Trophoblast cell (in vitro differentiated cells and primary cell): ENCODE results near the gene HECW1.

Source experiments
- DNase-seq, 2 donors: peaks; one replicate each; pipeline ENCODE4 v3.0.0-alpha.2; 2016
- H2AFZ ChIP-seq: 2 replicates; pipeline ENCODE4 v1.6.1; 2013; ENCODE audit warnings: low read length, moderate library complexity, mild to moderate bottlenecking; ENCODE audit not compliant: insufficient read depth, poor library complexity
- H2AK5ac ChIP-seq: 2 replicates; pipeline ENCODE4 v1.6.1; 2013; ENCODE audit warnings: mild to moderate bottlenecking, low read length
- H2BK120ac ChIP-seq: 2 replicates; pipeline ENCODE4 v1.6.1; 2013; ENCODE audit warnings: low read length, mild to moderate bottlenecking, moderate library complexity; ENCODE audit not compliant: insufficient read depth, poor library complexity
- H2BK12ac ChIP-seq: 2 replicates; pipeline ENCODE4 v1.6.1; 2013; ENCODE audit warnings: mild to moderate bottlenecking, low read length, moderate library complexity
- H2BK5ac ChIP-seq: 2 replicates; pipeline ENCODE4 v1.6.1; 2013; ENCODE audit warnings: low read length, low read depth, moderate library complexity, mild to moderate bottlenecking; ENCODE audit not compliant: poor library complexity
- H3K14ac ChIP-seq: 2 replicates; pipeline ENCODE4 v1.6.1; 2013; ENCODE audit warnings: mild to moderate bottlenecking, low read length
- H3K18ac ChIP-seq: 2 replicates; pipeline ENCODE4 v1.6.1; 2013; ENCODE audit warnings: mild to moderate bottlenecking, low read length
- H3K23ac ChIP-seq: 2 replicates; pipeline ENCODE4 v1.6.1; 2013; ENCODE audit warnings: low read length
- H3K27ac ChIP-seq: 2 replicates; pipeline ENCODE4 v1.5.1; 2013; ENCODE audit warnings: low read depth, mild to moderate bottlenecking, inconsistent platforms, low read length, moderate library complexity
- H3K27me3 ChIP-seq: 2 replicates; pipeline ENCODE4 v1.6.1; 2013; ENCODE audit warnings: inconsistent platforms, mild to moderate bottlenecking, low read length, moderate library complexity; ENCODE audit not compliant: insufficient read depth
- H3K36me3 ChIP-seq, 2 experiments: 1 replicate in 1 of 2; 2 replicates in 1 of 2; pipeline ENCODE4 v1.6.1; 2013; ENCODE audit warnings: low read length in 2 of 2, mild to moderate bottlenecking in 2 of 2, moderate library complexity in 1 of 2; ENCODE audit not compliant: insufficient read depth in 2 of 2, control insufficient read depth in 1 of 2
- H3K4ac ChIP-seq: 2 replicates; pipeline ENCODE4 v1.6.1; 2013; ENCODE audit warnings: low read depth, mild to moderate bottlenecking, low read length, moderate library complexity
- H3K4me1 ChIP-seq, 2 experiments: 1 replicate in 1 of 2; 2 replicates in 1 of 2; pipeline ENCODE4 v1.6.1; 2013; ENCODE audit warnings: low read length in 2 of 2, mild to moderate bottlenecking in 2 of 2, moderate library complexity in 1 of 2; ENCODE audit not compliant: insufficient read depth in 2 of 2, control insufficient read depth in 1 of 2
- H3K4me2 ChIP-seq: 2 replicates; pipeline ENCODE4 v1.6.1; 2013; ENCODE audit warnings: inconsistent platforms, mild to moderate bottlenecking, low read length, moderate library complexity
- H3K4me3 ChIP-seq: 2 replicates; pipeline ENCODE4 v1.5.1; 2013; ENCODE audit warnings: mild to moderate bottlenecking, low read depth, low read length, inconsistent platforms
- H3K79me1 ChIP-seq: one replicate; pipeline ENCODE4 v1.6.1; 2013; ENCODE audit warnings: low read length
- H3K79me2 ChIP-seq: 2 replicates; pipeline ENCODE4 v1.6.1; 2013; ENCODE audit warnings: low read length, mild to moderate bottlenecking; ENCODE audit not compliant: control insufficient read depth, insufficient read depth, poor library complexity
- H3K9ac ChIP-seq: 2 replicates; pipeline ENCODE4 v1.6.1; 2013; ENCODE audit warnings: mild to moderate bottlenecking, low read length
- H3K9me3 ChIP-seq: 2 replicates; pipeline ENCODE4 v1.6.1; 2013; ENCODE audit warnings: low read depth, mild to moderate bottlenecking, control low read depth, inconsistent platforms, low read length; ENCODE audit not compliant: insufficient read depth
- H4K12ac ChIP-seq: 2 replicates; pipeline ENCODE4 v1.6.1; 2013; ENCODE audit warnings: low read depth, mild to moderate bottlenecking, low read length, moderate library complexity
- H4K8ac ChIP-seq: 2 replicates; pipeline ENCODE4 v1.6.1; 2013; ENCODE audit warnings: low read depth, mild to moderate bottlenecking, low read length, moderate library complexity
- H4K91ac ChIP-seq: one replicate; pipeline ENCODE4 v1.6.1; 2013; ENCODE audit warnings: low read depth, mild to moderate bottlenecking, low read length, moderate library complexity
- WGBS: extraction: QIAGEN DNeasy Blood & Tissue Kit; methylation state at CpG from one replicate; pipeline ENCODE4 v1.1.7; 2013; ENCODE audit warnings: missing lambda C conversion rate; ENCODE audit not compliant: insufficient read length, insufficient coverage; ENCODE audit errors: extremely low coverage; 5-methylcytosine and 5-hydroxymethylcytosine counted together

HECW1 gene

GRCh38 chr7:43078794-43079193, 33.7 kb upstream of the HECW1 start:
- Histone ChIP-seq H3K23ac (no peak overlapping the region), H3K27me3 (no peaks in the 10 kb centered on the region), H3K27ac (no peak overlapping the region), H4K8ac (no peak overlapping the region), H3K4me3 (no peak overlapping the region), H3K36me3 (peaks cover 0 to 1% of the 10 kb centered on the region in 2 experiments), H3K4me1 (peaks cover 0 to 2% of the 10 kb centered on the region in 2 experiments), H4K91ac (no peak overlapping the region), H2BK12ac (no peak overlapping the region), H3K79me1 (no peaks in the 10 kb centered on the region), H4K12ac (no peak overlapping the region), H2BK5ac (no peak overlapping the region), H2BK120ac (no peak overlapping the region), H2AK5ac (no peak overlapping the region), H3K18ac (no peak overlapping the region), H3K4ac (no peak overlapping the region), H3K4me2 (no peak overlapping the region), H3K9me3 (peaks cover 4% of the 10 kb centered on the region), H2AFZ (no peak overlapping the region), H3K14ac (no peak overlapping the region), H3K9ac (no peak overlapping the region), H3K79me2 (no peaks in the 10 kb centered on the region)
- DNase-seq: no peak
- WGBS: no CpG with 5 or more reads among the region's 6 CpGs

GRCh38 chr7:43081603-43082002, 30.8 kb upstream of the HECW1 start:
- H4K12ac ChIP-seq: no peak overlapping the region
- no peaks in the 10 kb centered on the region for H3K27me3 ChIP-seq
- H3K27ac ChIP-seq: no peak overlapping the region
- H3K36me3 ChIP-seq: peaks cover 0 to 1% of the 10 kb centered on the region in 2 experiments
- no peak overlapping the region for H2AK5ac ChIP-seq
- no peak overlapping the region for H3K23ac ChIP-seq
- no peak overlapping the region for H4K91ac ChIP-seq
- no CpG with 5 or more reads among the region's 4 CpGs for WGBS
- H4K8ac ChIP-seq: no peak overlapping the region
- peaks cover 3% of the 10 kb centered on the region for H3K9me3 ChIP-seq
- H2AFZ ChIP-seq: no peak overlapping the region
- H3K4me3 ChIP-seq: no peak overlapping the region
- no peak overlapping the region for H2BK5ac ChIP-seq
- H2BK120ac ChIP-seq: no peak overlapping the region
- H3K79me1 ChIP-seq: no peaks in the 10 kb centered on the region
- no peak overlapping the region for H3K18ac ChIP-seq
- no peak overlapping the region for H3K9ac ChIP-seq
- no peak overlapping the region for H3K4me2 ChIP-seq
- no peak overlapping the region for H2BK12ac ChIP-seq
- H3K14ac ChIP-seq: no peak overlapping the region
- no peak overlapping the region for H3K4ac ChIP-seq
- H3K4me1 ChIP-seq: peaks cover 0 to 2% of the 10 kb centered on the region in 2 experiments
- H3K79me2 ChIP-seq: no peaks in the 10 kb centered on the region
- DNase-seq: no peak

GRCh38 chr7:43083106-43083505, 29.3 kb upstream of the HECW1 start:
- H3K23ac ChIP-seq: no peak overlapping the region
- no peak overlapping the region for H2AK5ac ChIP-seq
- no peak overlapping the region for H2BK120ac ChIP-seq
- H2AFZ ChIP-seq: no peak overlapping the region
- peak in 1 of 2 donors; percentile 39 for DNase-seq
- H4K12ac ChIP-seq: no peak overlapping the region
- WGBS: no CpG with 5 or more reads among the region's 2 CpGs
- H3K18ac ChIP-seq: no peak overlapping the region
- no peak overlapping the region for H3K4ac ChIP-seq
- no peaks in the 10 kb centered on the region for H3K79me2 ChIP-seq
- no peaks in the 10 kb centered on the region for H3K9me3 ChIP-seq
- H3K4me1 ChIP-seq: no peaks in the 10 kb centered on the region
- no peaks in the 10 kb centered on the region for H3K79me1 ChIP-seq
- H4K91ac ChIP-seq: no peak overlapping the region
- H3K4me2 ChIP-seq: no peak overlapping the region
- no peak overlapping the region for H3K4me3 ChIP-seq
- H3K36me3 ChIP-seq: no peaks in the 10 kb centered on the region
- H3K9ac ChIP-seq: no peak overlapping the region
- H3K27ac ChIP-seq: no peak overlapping the region
- H3K14ac ChIP-seq: no peak overlapping the region
- H2BK5ac ChIP-seq: no peak overlapping the region
- no peak overlapping the region for H2BK12ac ChIP-seq
- no peaks in the 10 kb centered on the region for H3K27me3 ChIP-seq
- H4K8ac ChIP-seq: no peak overlapping the region

- Histone ChIP-seq H4K91ac (no peak overlapping the region), H3K9me3 (no peaks in the 10 kb centered on the region), H4K12ac (no peak overlapping the region), H3K18ac (no peak overlapping the region), H3K4ac (no peak overlapping the region), H3K4me3 (no peak overlapping the region), H4K8ac (no peak overlapping the region), H3K4me1 (no peaks in the 10 kb centered on the region), H2AK5ac (no peak overlapping the region), H2BK5ac (no peak overlapping the region), H3K36me3 (no peaks in the 10 kb centered on the region), H2AFZ (no peak overlapping the region), H3K79me2 (no peaks in the 10 kb centered on the region), H3K9ac (no peak overlapping the region), H3K23ac (no peak overlapping the region), H3K14ac (no peak overlapping the region), H2BK120ac (no peak overlapping the region), H3K27ac (no peak overlapping the region), H3K79me1 (no peaks in the 10 kb centered on the region), H3K27me3 (no peaks in the 10 kb centered on the region), H3K4me2 (no peak overlapping the region), H2BK12ac (no peak overlapping the region)
- DNase-seq: no peak
- WGBS: no CpG with 5 or more reads among the region's 2 CpGs
Observed at GRCh38 chr7:43085017-43085416, 27.4 kb upstream of the HECW1 start.
